Suppressor macrophage (primary cell): ENCODE measurements around the gene TSPYL6.
"Not testable (repeated sequence)": the region's sequence is repeated elsewhere in the genome, so short reads cannot be mapped to it uniquely, and the experiment has no call there.

Source experiments
- DNase-seq, 4 experiments: peaks; one replicate each; pipeline ENCODE4 v3.0.0-alpha.2; 2020 to 2022
- total RNA-seq, 17 experiments: gene quantifications; one replicate each; lab custom pipeline; 2026; ENCODE audit warnings: mixed read lengths in 6 of 17, inconsistent platforms in 3 of 17; lab: John Stamatoyannopoulos, UW

Gene TSPYL6
- 0 to 1.8 (median 0) reads per million in 17 experiments for total RNA-seq

- DNase-seq: no peak
These were observed at the start of gene TSPYL6 for GRCh38 chr2:54256091-54256694. TSS of gene TSPYL6 (minus strand) at chr2:54256229. CDS start at chr2:54256151, 78 bp downstream.

DNA sequence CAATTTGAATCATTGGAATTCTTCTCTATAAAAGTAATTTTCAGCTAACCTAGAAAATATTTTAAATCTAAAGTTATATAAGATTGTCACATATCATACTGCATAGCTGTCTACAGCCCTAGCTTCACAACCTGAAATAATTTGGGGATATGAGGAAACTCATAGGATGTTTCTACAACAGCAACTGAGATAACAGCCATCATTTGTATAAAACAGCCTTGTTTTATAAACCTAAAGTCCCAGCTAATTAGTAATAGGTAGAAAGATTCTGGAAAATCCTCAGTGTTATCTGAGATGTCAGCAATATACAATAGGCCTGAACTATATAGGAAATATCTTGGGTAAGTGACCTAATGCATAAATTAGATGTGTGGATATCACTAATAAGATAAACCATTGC is 47.6 kb upstream of the TSPYL6 start:
- DNase-seq: no peak

DNA sequence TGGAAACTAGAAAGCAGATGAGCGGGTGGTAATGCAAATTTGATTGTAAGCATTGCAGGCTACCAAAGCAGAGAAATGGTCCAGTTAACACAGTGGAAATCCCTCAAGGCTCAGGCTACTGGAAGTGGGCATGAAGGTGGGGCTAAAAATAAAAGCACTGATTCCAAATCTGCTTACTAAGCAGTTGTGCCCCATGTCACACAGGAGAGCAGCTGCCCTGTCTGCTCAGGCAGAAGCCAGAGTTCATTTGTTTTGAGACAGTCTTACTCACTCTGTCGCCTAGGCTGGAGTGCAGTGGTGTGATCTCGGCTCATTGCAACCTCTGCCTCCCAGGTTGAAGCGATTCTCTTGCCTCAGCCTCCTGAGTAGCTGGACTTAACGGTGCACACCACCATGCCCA is 42.5 kb upstream of the TSPYL6 start:
- DNase-seq: no peak

GRCh38 chr2:54295911-54296310 is 39.9 kb upstream of the TSPYL6 start:
- no peak for DNase-seq

DNA sequence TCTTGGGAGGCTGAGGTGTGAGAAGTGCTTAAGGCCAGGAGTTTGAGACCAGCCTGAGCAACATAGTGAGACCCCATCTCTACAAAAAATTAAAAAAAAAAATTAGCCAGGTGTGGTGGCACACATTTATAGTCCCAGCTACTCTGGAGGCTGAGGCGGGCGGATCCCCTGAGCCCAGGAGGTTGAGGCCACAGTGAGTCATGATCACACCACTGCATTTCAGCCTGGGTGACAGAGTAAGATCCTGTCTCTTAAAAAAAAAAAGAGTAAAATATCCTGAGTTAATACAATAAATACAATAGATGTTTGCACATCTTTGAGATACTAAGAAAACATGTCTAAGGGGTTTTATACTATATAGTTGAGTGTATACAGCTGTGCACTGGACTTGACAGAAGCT is 38.6 kb upstream of the TSPYL6 start:
- DNase-seq: not testable (repeated sequence)

- DNase-seq: no peak
These were observed 34.5 kb upstream of the TSPYL6 start for GRCh38 chr2:54290356-54291025.

DNA sequence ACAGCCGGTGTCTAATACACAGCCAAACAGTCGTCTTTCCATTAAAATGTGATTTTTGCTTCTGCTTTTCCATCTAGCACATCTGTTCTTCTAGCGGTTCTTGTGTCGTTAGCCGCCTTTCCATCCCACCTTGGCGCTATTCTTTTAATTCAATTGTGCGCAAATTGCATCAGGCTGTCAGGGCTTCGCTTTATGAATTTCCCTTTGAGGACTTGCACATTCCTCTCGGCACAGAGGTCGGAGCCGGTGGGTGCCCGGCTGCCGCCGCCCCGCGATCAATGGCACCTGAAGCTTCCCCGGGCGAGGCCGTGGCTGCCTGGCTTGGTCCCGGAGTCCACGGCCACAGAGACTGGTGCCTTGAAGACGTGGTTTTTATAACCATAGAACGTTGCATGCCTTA is 33.9 kb upstream of the TSPYL6 start:
- DNase-seq: no peak

DNA sequence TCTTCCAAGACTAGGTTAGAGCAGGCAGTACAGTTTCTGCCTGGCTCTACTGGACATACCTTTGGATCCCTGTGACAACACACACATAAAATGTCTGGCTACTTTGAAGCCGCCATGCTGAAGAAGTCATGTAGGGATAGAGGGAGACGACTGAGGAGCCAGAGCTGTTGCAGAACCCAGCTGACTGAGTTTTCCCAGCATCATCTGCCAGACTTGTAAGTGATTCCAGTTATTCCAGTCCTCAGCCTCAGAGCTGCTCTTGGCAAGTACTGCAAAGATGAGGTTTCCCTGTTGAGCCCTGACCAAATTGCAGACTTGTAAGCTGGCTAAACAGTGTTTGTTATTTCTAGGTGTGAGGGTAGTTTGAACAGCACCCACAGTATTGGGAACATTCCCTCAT is 31.5 kb upstream of the TSPYL6 start:
- no peak for DNase-seq

- no peak for DNase-seq
These were observed 29.4 kb upstream of the TSPYL6 start for GRCh38 chr2:54285451-54285850.

- no peak for DNase-seq
These were observed 28.8 kb upstream of the TSPYL6 start for GRCh38 chr2:54284826-54285225.

DNA sequence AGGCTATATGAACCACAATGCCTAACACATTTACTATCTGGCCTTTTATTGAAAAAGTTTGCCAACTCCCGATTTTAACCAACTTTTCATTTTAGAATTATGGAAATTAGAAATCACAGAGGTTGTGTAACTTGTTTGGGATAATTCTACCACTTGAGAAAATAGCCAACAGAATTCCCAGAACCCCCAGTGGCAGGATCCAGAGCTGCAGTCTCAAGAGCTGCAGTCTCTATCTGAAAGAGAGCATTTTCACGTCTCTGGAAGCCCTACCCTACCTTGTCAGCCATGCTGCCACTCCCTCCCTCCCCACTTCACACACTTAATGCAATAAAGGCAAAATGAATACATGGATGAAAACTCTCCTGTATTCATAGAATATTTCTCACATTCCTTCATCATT is 23.4 kb upstream of the TSPYL6 start:
- DNase-seq: no peak

DNA sequence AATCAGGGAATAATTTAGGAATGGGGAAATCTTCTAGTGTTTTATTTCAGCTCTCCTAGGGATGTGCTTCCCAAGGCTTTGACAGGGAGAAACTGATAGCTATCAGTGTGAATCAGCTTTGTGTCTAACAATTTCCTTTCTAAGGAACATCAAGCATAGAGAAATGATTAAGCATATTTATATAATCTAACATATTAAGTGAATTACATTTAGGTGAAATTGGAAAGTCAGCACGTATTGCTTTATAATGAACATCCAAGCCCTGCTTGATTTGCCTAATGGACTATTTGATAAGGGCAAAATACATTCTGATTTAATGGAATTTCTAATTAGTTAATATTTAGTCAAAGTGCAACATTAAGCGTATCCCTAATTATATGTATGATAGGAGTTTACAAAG is 19.5 kb upstream of the TSPYL6 start:
- no peak for DNase-seq

- DNase-seq: no peak
These were observed 18.8 kb upstream of the TSPYL6 start for GRCh38 chr2:54274781-54275242.

GRCh38 chr2:54271843-54272627 is 16.0 kb upstream of the TSPYL6 start:
- peak; percentile 35 to 71 (median 57) for DNase-seq

- DNase-seq: peak in 3 of 4 experiments; percentile 15 to 48 (median 33)
These were observed 15.2 kb upstream of the TSPYL6 start for GRCh38 chr2:54271189-54271588.

- no peak for DNase-seq
These were observed 11.5 kb upstream of the TSPYL6 start for GRCh38 chr2:54267577-54267976.

GRCh38 chr2:54265081-54265480 is 9.1 kb upstream of the TSPYL6 start:
- not testable (repeated sequence) for DNase-seq

- DNase-seq: no peak
These were observed 6.2 kb upstream of the TSPYL6 start for GRCh38 chr2:54262015-54262765.

- no peak for DNase-seq
These were observed 5.5 kb upstream of the TSPYL6 start for GRCh38 chr2:54261537-54261936.

DNA sequence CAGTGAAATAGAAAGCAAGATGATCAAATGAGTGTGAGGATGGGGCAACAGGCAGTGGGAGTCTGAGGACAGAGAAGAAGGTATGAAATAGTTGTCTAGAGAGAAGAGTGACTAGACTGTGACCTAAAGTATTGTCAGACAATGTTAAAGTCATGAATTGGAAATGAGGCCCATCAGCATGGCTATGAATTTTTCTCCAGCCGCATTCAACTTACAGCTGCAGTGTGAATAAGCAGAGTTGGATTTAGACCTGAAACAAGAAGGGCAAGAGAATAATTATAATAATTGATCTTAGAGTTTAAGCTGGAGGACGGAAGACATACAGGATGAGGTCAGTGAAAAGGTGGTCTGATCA is 4.2 kb upstream of the TSPYL6 start:
- DNase-seq: no peak

GRCh38 chr2:54259413-54260240 is 3.6 kb upstream of the TSPYL6 start:
- no peak for DNase-seq

DNA sequence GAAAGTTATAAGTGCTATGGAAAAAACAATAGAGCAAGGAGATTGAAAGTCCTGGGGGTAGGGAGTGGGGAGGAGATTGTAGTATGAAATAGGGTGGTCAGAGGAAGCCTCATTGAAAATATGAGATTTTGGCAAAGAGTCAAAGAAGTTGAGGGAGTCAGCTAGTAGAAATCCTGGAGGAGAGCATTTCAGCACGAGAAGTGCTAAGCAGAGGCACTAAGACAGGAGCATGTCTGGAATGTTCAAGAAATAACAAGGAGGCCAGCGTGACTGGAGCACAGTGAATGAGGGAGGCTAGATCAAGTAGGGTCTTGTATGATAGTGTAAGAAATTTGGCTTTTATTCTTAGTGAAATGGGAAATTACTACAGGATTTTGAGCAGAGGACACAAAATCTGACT is 2.1 kb upstream of the TSPYL6 start:
- no peak for DNase-seq
